Gastroesophageal sphincter (tissue), 4 donors: ENCODE data around the gene NTSR1. TPM values are rescaled to one million over a fixed set of nuclear protein-coding genes. Genes with fewer than 3 reads are reported as not detected.

Experiments
- ATAC-seq: fragments of 150-250 bp; one replicate; pipeline ENCODE4 v1.9.1; 2016; ENCODE audit warnings: mild to moderate bottlenecking, moderate library complexity
- H3K27ac ChIP-seq, 4 donors: fragments of 200-600 bp; sonication (generic) in 3 of 4; 1 replicate in 3 of 4; 2 replicates in 1 of 4; pipeline ENCODE4 v1.5.1; 2016 to 2019
- H3K27me3 ChIP-seq: fragments of 200-600 bp; sonication (generic); one replicate; pipeline ENCODE4 v1.5.1; 2019
- H3K36me3 ChIP-seq, 2 donors: fragments of 200-600 bp; sonication (generic); one replicate each; pipeline ENCODE4 v1.5.1; 2019; ENCODE audit warnings: control low read depth in 1 of 2
- H3K4me1 ChIP-seq, 3 donors: fragments of 200-600 bp; sonication (generic); 1 replicate in 2 of 3; 2 replicates in 1 of 3; pipeline ENCODE4 v1.5.1; 2016 to 2019; ENCODE audit warnings: control low read depth in 2 of 3
- H3K4me3 ChIP-seq, 2 donors: fragments of 200-600 bp; sonication (generic); one replicate each; pipeline ENCODE4 v1.5.1; 2019; ENCODE audit warnings: mild to moderate bottlenecking in 1 of 2, moderate library complexity in 1 of 2
- H3K9me3 ChIP-seq, 3 donors: fragments of 200-600 bp; sonication (generic); one replicate each; pipeline ENCODE4 v1.5.1; 2017 to 2019; ENCODE audit warnings: control low read depth in 2 of 3
- CTCF ChIP-seq, 4 experiments: fragments of 200-600 bp in 2 of 4; fragments of 450-650 bp in 2 of 4; sonication (generic) in 1 of 4; IDR thresholded peaks; one replicate each; pipeline ENCODE4 v1.5.1; 2017 to 2019; ENCODE audit warnings: antibody characterized with exemption in 4 of 4, mild to moderate bottlenecking in 2 of 4, moderate library complexity in 2 of 4
- EP300 ChIP-seq: sonication (generic); formaldehyde crosslinking; IDR thresholded peaks from one replicate; pipeline ENCODE4 v1.6.1; 2017; ENCODE audit warnings: antibody characterized with exemption, mild to moderate bottlenecking
- POLR2A ChIP-seq, 2 donors: fragments of 450-650 bp; IDR thresholded peaks; one replicate each; pipeline ENCODE4 v1.6.1; 2017; ENCODE audit warnings: antibody characterized with exemption in 2 of 2, mild to moderate bottlenecking in 2 of 2, moderate library complexity in 1 of 2
- POLR2AphosphoS5 ChIP-seq: sonication (generic); formaldehyde crosslinking; IDR thresholded peaks from one replicate; pipeline ENCODE4 v1.6.1; 2017; ENCODE audit warnings: antibody characterized with exemption
- WGBS, 2 donors: methylation state at CpG; one replicate each; pipeline ENCODE4 v1.1.5; 2018; ENCODE audit warnings: low coverage in 1 of 2; 5-methylcytosine and 5-hydroxymethylcytosine counted together
- total RNA-seq, 4 donors: library from RNA; depleted of rRNA; stranded (reverse); fragments of >200 nt; gene quantifications; one replicate each; pipeline ENCODE4 v1.1.0, GENCODE V29; 2016

The NTSR1 gene
- total RNA-seq, 4 donors from 2014 or later, result 0.13 to 0.85 (median 0.19) TPM

DNA sequence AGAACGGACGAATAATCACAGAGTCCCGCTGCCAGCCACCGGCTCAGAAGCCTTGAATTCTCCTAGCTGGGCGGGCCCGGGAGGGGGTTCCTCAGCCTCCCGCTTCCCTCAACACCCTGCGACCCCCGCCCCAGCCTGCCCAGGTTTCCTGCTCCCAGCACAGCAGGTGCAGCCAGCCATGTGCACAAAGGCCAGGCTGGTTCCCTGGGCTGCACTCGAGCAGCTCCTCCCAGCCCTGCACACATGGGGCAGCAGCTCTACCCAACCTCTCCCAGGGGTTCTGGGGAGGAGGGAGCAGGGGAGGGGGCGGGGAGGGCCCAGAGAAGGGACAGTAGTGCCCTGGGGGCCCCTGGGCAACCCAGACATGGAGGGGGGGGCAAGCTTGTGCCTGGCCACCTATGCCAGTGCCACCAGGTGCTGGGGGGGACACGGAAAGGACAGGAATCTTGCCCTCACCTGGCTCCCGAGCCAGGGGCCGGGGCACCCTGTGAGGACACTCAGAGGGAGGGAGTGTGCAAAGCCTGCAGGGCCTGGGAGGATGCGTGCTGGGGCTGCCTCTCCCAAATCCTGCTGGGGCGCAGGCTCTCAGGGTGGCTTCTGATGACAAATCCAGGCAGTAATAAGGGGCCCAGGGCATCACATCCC, 1.2 kb upstream of the NTSR1 start:
- ATAC-seq, result no peak

DNA sequence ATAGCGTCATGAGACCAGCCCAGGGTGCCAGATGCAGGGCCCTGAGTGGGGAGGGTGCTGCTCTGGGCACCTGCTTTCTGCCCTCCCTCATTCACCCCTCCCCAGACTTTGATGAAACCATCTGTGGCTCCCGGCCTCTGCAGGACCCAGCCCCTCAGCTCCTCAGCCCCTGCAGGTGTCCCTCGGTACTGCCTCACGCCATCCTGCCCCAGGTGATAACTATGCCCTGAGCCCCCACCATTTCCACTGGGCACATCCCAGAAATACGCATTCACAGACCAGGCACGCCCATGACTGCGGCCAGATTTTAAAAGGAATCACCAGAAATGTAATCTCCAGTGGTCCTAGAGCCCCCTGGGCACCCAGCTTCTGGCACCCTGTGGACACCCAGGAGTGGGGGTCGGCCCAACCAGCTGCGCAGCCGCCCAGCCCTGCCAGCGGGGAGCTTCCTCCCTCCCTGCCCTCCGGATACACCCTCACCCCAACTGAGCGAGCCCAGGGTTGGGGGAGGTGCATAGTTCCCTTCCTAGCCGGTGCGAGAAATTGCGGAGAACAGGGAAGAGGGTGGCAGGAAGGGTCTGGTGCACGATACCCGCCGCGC, 615 bp upstream of the NTSR1 start:
- Histone ChIP-seq H3K27ac (no peak overlapping the region), H3K9me3 (no peaks in the 10 kb centered on the region), H3K4me3 (peak overlapping the region in 1 of 2 donors; percentile 28), H3K27me3 (peaks cover 52% of the 10 kb centered on the region), H3K36me3 (no peaks in the 10 kb centered on the region), H3K4me1 (peaks cover 0 to 53% (median 11%) of the 10 kb centered on the region in 3 donors)
- no peak for ATAC-seq
- no CpG with 5 or more reads among the region's 20 CpGs for WGBS, 2 donors
- TF ChIP-seq EP300 (no peak), POLR2A (IDR thresholded peaks at IDR 0.05) (no peak), CTCF (IDR thresholded peaks at IDR 0.05) (no peak), POLR2AphosphoS5 (no peak)

More for the DNA sequence above, 1.2 kb upstream of the NTSR1 start:
- Histone ChIP-seq H3K36me3 (no peaks in the 10 kb centered on the region), H3K4me3 (no peak overlapping the region), H3K4me1 (peaks cover 0 to 47% (median 11%) of the 10 kb centered on the region in 3 donors), H3K27ac (no peak overlapping the region), H3K27me3 (peaks cover 52% of the 10 kb centered on the region), H3K9me3 (no peaks in the 10 kb centered on the region)
- WGBS, 2 donors, result 83% methylated on average over 3 of the region's 16 CpGs; no CpG with 5 or more reads in 1 of the 2 donors
- TF ChIP-seq CTCF (IDR thresholded peaks at IDR 0.05), result no peak
- TF ChIP-seq EP300, result no peak
- TF ChIP-seq POLR2AphosphoS5, result no peak
- TF ChIP-seq POLR2A (IDR thresholded peaks at IDR 0.05), result no peak

- WGBS, 2 donors, result 60% methylated on average over 2 of the region's 30 CpGs; no CpG with 5 or more reads in 1 of the 2 donors
- no peak for TF ChIP-seq POLR2AphosphoS5
- no peak for TF ChIP-seq EP300
- H3K4me1 ChIP-seq, result peaks cover 0 to 53% (median 4%) of the 10 kb centered on the region in 3 donors
Observed at GRCh38 chr20:62709537-62709905, 885 bp downstream of the NTSR1 start.

DNA sequence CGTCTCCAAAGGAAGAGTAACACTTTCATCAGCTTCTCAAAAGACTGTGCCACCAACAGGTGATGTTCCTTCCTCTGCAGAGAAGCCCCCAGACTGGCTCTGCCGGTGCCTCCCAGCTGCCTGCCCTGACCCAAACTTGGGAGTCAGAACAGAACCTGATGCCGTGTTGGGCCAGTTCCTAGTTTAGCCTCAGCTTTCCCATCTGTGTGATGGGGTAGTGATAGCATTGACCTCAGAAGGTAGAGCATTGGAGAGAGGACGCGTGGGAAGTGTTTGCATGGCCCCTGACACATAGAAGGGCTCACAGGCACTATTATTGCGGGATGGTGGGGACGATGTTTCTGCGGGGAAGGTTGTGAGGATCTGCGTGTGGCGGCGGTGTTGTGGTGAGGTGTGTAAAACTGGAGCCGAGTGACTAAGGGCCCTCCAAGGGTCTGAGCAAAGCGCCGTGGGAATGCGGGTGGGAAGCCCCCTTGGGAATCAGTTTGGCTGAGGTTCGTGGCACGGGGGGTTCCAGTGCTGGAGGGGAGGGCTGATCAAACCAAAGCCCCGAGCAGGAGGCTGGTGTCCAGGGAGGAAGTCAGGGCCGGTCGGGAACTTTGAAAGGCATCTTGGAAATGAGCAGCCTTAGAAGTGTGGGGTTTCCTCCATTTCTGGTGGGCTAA, 1.7 kb downstream of the NTSR1 start:
- Histone ChIP-seq H3K27me3 (peaks cover 52% of the 10 kb centered on the region), H3K36me3 (no peaks in the 10 kb centered on the region), H3K4me3 (no peak overlapping the region), H3K9me3 (no peaks in the 10 kb centered on the region), H3K4me1 (peaks cover 0 to 47% (median 0%) of the 10 kb centered on the region in 3 donors), H3K27ac (no peak overlapping the region)
- no peak for ATAC-seq
- WGBS, 2 donors, result 62 to 84% methylated on average over 11 to 17 of the region's 20 CpGs
- TF ChIP-seq POLR2A (IDR thresholded peaks at IDR 0.05), result no peak
- TF ChIP-seq POLR2AphosphoS5, result no peak
- TF ChIP-seq EP300, result no peak
- no peak for TF ChIP-seq CTCF (IDR thresholded peaks at IDR 0.05)

More at GRCh38 chr20:62709537-62709905, 885 bp downstream of the NTSR1 start:
- H3K36me3 ChIP-seq, result no peaks in the 10 kb centered on the region
- H3K4me3 ChIP-seq, result no peak overlapping the region
- H3K27me3 ChIP-seq, result peaks cover 52% of the 10 kb centered on the region
- no peak overlapping the region for H3K27ac ChIP-seq
- ATAC-seq, result no peak
- no peaks in the 10 kb centered on the region for H3K9me3 ChIP-seq

DNA sequence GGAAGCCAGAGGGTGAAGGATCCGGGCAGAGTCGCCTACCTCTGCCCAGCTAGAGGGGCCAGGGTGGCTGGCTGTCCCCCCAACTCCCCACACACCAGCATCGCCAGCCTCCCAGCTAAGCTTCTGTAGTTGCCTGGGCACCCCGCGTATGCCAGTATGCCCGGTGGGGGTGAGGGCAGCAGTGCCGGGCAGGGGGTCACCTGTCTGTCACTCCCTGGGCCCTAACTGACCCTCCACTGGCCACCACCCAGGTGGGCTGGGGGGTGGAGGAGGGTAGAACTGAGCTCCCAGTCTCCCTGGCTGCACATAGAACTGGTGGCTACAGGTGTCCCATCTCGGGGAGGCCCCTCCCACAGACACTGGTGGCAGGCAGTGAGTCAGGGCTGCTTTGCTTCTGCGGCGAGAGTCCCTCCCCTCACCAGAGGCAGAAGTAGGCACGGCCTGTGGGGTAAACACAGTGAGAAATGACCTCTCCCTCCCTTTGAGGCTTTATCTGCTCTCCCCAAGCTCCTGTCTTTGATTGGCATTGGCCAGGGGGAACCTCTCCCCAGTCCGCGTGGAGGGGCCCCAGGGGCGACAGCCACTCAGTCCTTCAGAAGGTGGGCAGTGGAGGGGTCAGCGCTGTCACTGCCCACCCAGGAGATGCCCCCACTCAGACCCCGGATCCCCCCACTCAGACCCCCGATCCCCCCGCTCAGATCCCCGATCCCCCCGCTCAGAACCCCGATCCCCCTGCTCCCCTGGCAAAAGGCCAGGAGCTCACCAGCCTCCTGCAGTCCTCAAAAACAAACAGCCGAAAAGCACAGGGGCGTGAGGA, 2.5 kb downstream of the NTSR1 start:
- Histone ChIP-seq H3K4me1 (peaks cover 0 to 47% (median 0%) of the 10 kb centered on the region in 3 donors), H3K9me3 (no peaks in the 10 kb centered on the region), H3K36me3 (no peaks in the 10 kb centered on the region), H3K27ac (no peak overlapping the region), H3K27me3 (peaks cover 52% of the 10 kb centered on the region), H3K4me3 (no peak overlapping the region)
- no CpG with 5 or more reads among the region's 23 CpGs for WGBS, 2 donors
- TF ChIP-seq CTCF (IDR thresholded peaks at IDR 0.05) (no peak), POLR2A (IDR thresholded peaks at IDR 0.05) (no peak), EP300 (no peak), POLR2AphosphoS5 (no peak)
- ATAC-seq, result no peak
